Tibial nerve (tissue), 4 donors: Measurements from ENCODE around the gene STXBP4. TPM values are rescaled to one million over a fixed set of nuclear protein-coding genes. Genes with fewer than 3 reads are reported as not detected.

ENCODE experiments used
- DNase-seq, 2 donors: peaks; one replicate each; pipeline ENCODE4 v3.0.0-alpha.2; 2019; ENCODE audit warnings: low spot score in 2 of 2
- H3K27ac ChIP-seq, 4 donors: fragments of 200-600 bp; sonication (generic) in 3 of 4; one replicate each; pipeline ENCODE4 v1.5.1; 2017 to 2019; ENCODE audit warnings: mild to moderate bottlenecking in 1 of 4
- H3K27me3 ChIP-seq, 2 donors: fragments of 200-600 bp; sonication (generic) in 1 of 2; one replicate each; pipeline versions ENCODE4 v1.5.1 to v1.6.0; 2017 to 2019
- H3K36me3 ChIP-seq, 3 donors: fragments of 200-600 bp; sonication (generic); one replicate each; pipeline ENCODE4 v1.5.1; 2018 to 2019
- H3K4me1 ChIP-seq, 4 donors: fragments of 200-600 bp; sonication (generic) in 3 of 4; one replicate each; pipeline ENCODE4 v1.5.1; 2017 to 2019
- H3K4me3 ChIP-seq, 4 donors: fragments of 200-600 bp; sonication (generic) in 3 of 4; one replicate each; pipeline ENCODE4 v1.5.1; 2017 to 2019; ENCODE audit warnings: mild to moderate bottlenecking in 1 of 4, moderate library complexity in 1 of 4
- H3K9me3 ChIP-seq, 4 donors: fragments of 200-600 bp; sonication (generic) in 3 of 4; one replicate each; pipeline ENCODE4 v1.5.1; 2017 to 2019
- EP300 ChIP-seq, 2 donors: sonication (generic); formaldehyde crosslinking; IDR thresholded peaks; one replicate each; pipeline ENCODE4 v1.6.1; 2017; ENCODE audit warnings: antibody characterized with exemption in 2 of 2, mild to moderate bottlenecking in 1 of 2
- POLR2A ChIP-seq, 2 donors: fragments of 450-650 bp; IDR thresholded peaks; one replicate each; pipeline ENCODE4 v1.6.1; 2017; ENCODE audit warnings: antibody characterized with exemption in 2 of 2, mild to moderate bottlenecking in 2 of 2, moderate library complexity in 2 of 2
- WGBS, 2 donors: methylation state at CpG; one replicate each; pipeline ENCODE4 v1.1.5; 2018; 5-methylcytosine and 5-hydroxymethylcytosine counted together
- total RNA-seq, 4 donors: library from RNA; depleted of rRNA; stranded (reverse); fragments of >200 nt; gene quantifications; one replicate each; pipeline ENCODE4 v1.1.0, GENCODE V29; 2016
- TF ChIP-seq, protein P1 (sequence below), 5 experiments: fragments of 200-600 bp in 3 of 5; fragments of 450-650 bp in 2 of 5; sonication (generic) in 3 of 5; IDR thresholded peaks; one replicate each; pipeline ENCODE4 v1.5.1; 2016 to 2019; ENCODE audit warnings: antibody characterized with exemption in 5 of 5, mild to moderate bottlenecking in 3 of 5, moderate library complexity in 2 of 5

The STXBP4 gene
- total RNA-seq, 4 donors from 2014 or later, result 21.6 to 64.8 (median 28.2) TPM

DNA sequence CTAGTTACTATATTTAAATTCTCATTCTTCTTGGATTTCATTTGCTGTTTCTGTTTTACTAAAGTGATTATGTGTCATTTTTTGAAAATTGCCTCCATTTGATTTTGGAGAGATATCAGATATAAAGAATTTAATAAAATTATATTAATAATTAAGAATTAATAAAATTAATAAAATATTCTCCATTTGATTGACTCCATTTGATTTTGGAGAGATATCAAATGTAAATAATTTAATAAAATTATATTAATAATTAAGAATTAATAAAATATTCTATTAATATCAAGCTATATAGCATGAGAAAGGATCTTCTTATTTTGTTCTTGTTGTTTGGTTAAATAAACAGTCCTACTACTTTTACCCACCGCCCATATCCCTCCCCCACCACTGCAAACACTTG lies 23.0 kb downstream of the STXBP4 start:
- Histone ChIP-seq H3K4me3 (no peak overlapping the region), H3K4me1 (no peaks in the 10 kb centered on the region), H3K27ac (no peak overlapping the region), H3K36me3 (peaks cover 0 to 3% (median 0%) of the 10 kb centered on the region in 3 donors), H3K9me3 (no peaks in the 10 kb centered on the region), H3K27me3 (no peaks in the 10 kb centered on the region)
- TF ChIP-seq, protein P1, sequence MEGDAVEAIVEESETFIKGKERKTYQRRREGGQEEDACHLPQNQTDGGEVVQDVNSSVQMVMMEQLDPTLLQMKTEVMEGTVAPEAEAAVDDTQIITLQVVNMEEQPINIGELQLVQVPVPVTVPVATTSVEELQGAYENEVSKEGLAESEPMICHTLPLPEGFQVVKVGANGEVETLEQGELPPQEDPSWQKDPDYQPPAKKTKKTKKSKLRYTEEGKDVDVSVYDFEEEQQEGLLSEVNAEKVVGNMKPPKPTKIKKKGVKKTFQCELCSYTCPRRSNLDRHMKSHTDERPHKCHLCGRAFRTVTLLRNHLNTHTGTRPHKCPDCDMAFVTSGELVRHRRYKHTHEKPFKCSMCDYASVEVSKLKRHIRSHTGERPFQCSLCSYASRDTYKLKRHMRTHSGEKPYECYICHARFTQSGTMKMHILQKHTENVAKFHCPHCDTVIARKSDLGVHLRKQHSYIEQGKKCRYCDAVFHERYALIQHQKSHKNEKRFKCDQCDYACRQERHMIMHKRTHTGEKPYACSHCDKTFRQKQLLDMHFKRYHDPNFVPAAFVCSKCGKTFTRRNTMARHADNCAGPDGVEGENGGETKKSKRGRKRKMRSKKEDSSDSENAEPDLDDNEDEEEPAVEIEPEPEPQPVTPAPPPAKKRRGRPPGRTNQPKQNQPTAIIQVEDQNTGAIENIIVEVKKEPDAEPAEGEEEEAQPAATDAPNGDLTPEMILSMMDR (IDR thresholded peaks at IDR 0.05), result no peak
- TF ChIP-seq POLR2A (IDR thresholded peaks at IDR 0.05) (no peak), EP300 (IDR thresholded peaks at IDR 0.05) (no peak)
- DNase-seq, result no peak
- 6 to 94% methylated on average over 1 of the region's 1 CpG for WGBS, 2 donors

DNA sequence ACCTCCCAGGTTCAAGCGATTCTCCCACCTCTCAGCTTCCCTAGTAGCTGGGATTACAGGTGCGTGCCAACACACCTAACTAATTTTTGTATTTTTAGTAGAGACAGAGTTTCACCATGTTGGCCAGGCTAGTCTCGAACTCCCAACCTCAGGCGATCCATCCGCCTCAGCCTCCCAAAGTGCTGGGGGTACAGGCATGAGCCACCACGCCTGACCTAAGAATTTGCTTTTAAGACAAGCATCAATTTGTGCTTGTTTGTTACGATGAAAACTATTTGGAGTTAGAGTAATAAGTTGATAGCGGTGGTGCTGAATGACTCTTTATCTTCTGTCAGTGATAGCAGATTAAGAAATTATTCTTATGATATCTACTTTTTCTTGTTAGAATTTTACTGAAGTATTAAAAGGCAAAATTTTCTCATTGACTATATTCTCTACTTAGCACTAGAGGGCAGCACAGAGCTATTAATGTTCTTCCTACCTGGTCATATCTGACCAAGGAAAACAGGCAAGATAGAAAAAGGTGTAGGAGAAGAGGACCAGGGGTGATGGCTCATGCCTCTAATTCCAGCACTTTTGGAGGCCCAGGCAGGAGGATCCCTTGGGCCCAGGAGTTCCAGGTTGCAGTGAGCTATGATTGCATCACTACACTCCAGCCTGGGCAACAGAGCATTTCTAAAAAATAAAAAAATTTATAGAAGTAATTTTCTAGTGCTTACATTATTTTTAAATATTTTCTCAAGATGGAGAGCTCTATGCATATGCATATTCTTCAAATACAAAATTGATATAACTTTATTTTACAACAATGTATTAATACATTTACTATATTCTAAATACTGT lies 24.5 kb downstream of the STXBP4 start:
- no peak overlapping the region for H3K4me3 ChIP-seq
- H3K4me1 ChIP-seq, result no peaks in the 10 kb centered on the region
- WGBS, 2 donors, result 82 to 92% methylated on average over 8 of the region's 8 CpGs
- no peak overlapping the region for H3K27ac ChIP-seq
- no peaks in the 10 kb centered on the region for H3K27me3 ChIP-seq
- H3K36me3 ChIP-seq, result peaks cover 0 to 3% (median 0%) of the 10 kb centered on the region in 3 donors
- TF ChIP-seq, protein P1 (IDR thresholded peaks at IDR 0.05), result peak; percentile 52 to 70 (median 61)
- TF ChIP-seq POLR2A (IDR thresholded peaks at IDR 0.05), result no peak
- H3K9me3 ChIP-seq, result no peaks in the 10 kb centered on the region
- no peak for DNase-seq

DNA sequence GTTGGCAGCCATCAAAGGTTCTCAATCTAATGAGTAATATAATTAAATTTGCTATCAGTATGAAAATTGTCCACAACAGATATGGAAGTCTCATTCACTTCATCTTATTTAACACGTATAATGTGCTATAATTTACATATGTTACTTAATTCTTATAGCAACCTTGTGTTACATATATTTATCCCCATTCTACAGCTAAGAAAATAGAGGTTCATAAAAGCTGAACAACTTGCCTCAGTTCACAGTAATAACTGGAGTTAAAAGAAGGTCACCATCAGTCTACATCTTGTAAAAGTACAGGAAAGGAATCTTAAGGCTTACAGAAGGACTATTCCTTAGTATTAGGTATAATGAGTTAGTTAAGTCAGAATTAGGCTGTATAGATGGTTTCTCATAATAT lies 27.9 kb downstream of the STXBP4 start:
- DNase-seq, result no peak
- TF ChIP-seq POLR2A (IDR thresholded peaks at IDR 0.05) (no peak), EP300 (IDR thresholded peaks at IDR 0.05) (no peak)
- TF ChIP-seq, protein P1 (IDR thresholded peaks at IDR 0.05), result no peak
- H3K27me3 ChIP-seq, result no peaks in the 10 kb centered on the region
- no peak overlapping the region for H3K4me3 ChIP-seq
- H3K9me3 ChIP-seq, result no peaks in the 10 kb centered on the region
- 95 to 97% methylated on average over 1 of the region's 1 CpG for WGBS, 2 donors
- no peaks in the 10 kb centered on the region for H3K4me1 ChIP-seq
- H3K27ac ChIP-seq, result no peak overlapping the region
- peaks cover 0 to 6% (median 0%) of the 10 kb centered on the region in 3 donors for H3K36me3 ChIP-seq

DNA sequence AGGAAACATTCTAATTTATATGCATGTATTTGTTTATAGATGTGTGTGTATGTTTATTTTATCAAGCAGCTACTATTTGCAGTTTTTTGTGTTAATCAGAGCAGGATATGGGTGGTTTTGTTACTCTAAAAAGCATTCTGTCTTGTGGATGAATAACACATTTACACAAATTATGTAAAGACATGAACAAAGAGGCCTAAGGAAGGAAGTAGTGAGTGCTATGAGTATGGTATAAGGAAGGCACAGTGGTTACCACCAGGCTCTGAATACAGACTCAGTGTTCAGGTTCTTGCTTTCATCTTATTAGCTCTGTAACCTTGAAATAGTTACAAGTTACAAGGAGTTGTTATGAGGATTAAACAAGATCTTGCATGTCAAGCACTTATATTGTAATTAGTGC lies 33.9 kb downstream of the STXBP4 start:
- Histone ChIP-seq H3K4me1 (no peaks in the 10 kb centered on the region), H3K4me3 (no peak overlapping the region), H3K27ac (no peak overlapping the region), H3K9me3 (no peaks in the 10 kb centered on the region), H3K27me3 (no peaks in the 10 kb centered on the region), H3K36me3 (peaks cover 0 to 46% (median 0%) of the 10 kb centered on the region in 3 donors)
- no peak for DNase-seq
- TF ChIP-seq, protein P1 (IDR thresholded peaks at IDR 0.05), result no peak
- TF ChIP-seq EP300 (IDR thresholded peaks at IDR 0.05), result no peak
- no peak for TF ChIP-seq POLR2A (IDR thresholded peaks at IDR 0.05)

DNA sequence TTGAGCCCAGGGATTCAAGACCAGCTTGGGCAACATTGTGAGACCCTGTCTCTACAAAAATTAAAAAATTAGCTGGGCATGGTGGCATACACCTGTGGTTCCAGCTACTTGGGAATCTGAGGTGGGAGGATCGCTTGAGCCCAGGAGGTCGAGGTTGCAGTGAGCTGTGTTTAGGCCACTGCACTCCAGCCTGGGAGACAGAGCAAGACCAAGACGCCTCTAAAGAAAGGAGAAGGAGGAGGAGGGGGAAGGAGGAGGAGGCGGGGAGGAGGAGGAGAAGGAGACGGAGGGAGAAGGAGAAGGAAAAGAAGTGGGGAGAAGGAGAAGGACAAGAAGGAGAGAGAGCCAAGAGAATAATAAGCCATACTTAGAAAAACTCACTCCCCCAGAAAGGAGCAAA lies 35.9 kb downstream of the STXBP4 start:
- H3K36me3 ChIP-seq, result peaks cover 0 to 58% (median 0%) of the 10 kb centered on the region in 3 donors
- TF ChIP-seq POLR2A (IDR thresholded peaks at IDR 0.05), result no peak
- no peak for TF ChIP-seq EP300 (IDR thresholded peaks at IDR 0.05)
- TF ChIP-seq, protein P1 (IDR thresholded peaks at IDR 0.05), result no peak
- 81 to 82% methylated on average over 5 of the region's 5 CpGs for WGBS, 2 donors

More for the DNA sequence above, 35.9 kb downstream of the STXBP4 start:
- Histone ChIP-seq H3K4me3 (no peak overlapping the region), H3K27ac (no peak overlapping the region), H3K4me1 (no peaks in the 10 kb centered on the region), H3K9me3 (no peaks in the 10 kb centered on the region), H3K27me3 (no peaks in the 10 kb centered on the region)
- DNase-seq, result no peak
